ENCODE results near the gene DUSP2. TPM values are rescaled to one million over a fixed set of nuclear protein-coding genes. Genes with fewer than 3 reads are reported as not detected.

Gene DUSP2
- polyA plus RNA-seq, 3 donors: 48.4 to 392 (median 66.1) TPM

DNA sequence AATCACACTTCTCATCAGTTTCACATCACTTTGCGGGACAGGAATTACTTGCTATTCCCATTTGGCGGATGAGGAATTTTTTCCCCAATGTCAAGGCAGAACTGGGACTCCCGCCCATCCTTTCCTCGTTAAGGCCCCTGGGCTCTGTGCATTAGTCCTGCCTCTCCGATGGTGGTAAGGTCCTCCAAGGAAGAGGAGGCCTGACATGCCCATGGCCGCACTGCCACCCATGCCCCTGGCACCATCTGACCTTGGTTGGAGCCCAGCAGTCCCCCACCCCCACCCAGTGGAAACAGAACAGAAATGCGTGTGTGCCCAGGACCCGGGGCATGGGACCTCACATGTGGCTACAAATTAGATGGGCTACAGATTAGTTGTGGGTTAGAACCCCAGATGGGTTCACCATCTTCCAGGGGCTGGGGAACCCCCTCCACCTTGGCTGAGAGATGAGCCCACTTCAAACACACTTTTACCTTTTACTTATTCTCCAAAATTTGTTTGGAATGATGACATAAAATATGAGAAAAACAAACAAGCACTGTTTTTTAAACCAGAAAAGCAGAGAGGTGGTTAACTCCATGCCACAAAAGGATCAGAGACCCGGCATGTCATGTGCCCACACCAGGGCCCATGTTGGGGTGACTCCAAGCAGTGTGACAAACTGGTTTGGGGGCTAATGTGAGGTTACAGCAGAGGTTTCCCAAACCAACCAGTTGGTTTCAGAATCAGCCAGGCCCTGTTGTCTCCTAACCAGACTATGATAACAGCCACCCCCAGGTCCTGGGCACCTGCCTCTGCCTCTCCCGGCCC, 11.0 kb upstream of the DUSP2 start:
- Histone ChIP-seq H3K27me3 (ENCODE audit: control insufficient read depth in 2 of 2, insufficient read depth in 2 of 2, low read length in 2 of 2) (no peaks in the 10 kb centered on the region), H3K36me3 (replicated peaks in 1 of 2; ENCODE audit: control insufficient read depth in 1 of 2, insufficient read depth in 2 of 2, low read length in 2 of 2) (no peaks in the 10 kb centered on the region), H3K79me2 (ENCODE audit: insufficient read depth, low read length) (no peaks in the 10 kb centered on the region), H3K9ac (ENCODE audit: insufficient read depth, low read length, poor library complexity, severe bottlenecking) (no peak overlapping the region), H4K20me1 (ENCODE audit: insufficient read depth, low read length) (no peaks in the 10 kb centered on the region), H2AFZ (ENCODE audit: insufficient read depth, low read depth, low read length, poor library complexity, severe bottlenecking) (no peak overlapping the region), H3K9me3 (replicated peaks in 1 of 2; ENCODE audit: control insufficient read depth in 1 of 2, insufficient read depth in 1 of 2, low read length in 2 of 2) (no peaks in the 10 kb centered on the region), H3K4me3 (replicated peaks in 1 of 3; ENCODE audit: low read depth in 2 of 3, low read length in 3 of 3) (no peak overlapping the region), H3K4me2 (replicated peaks; ENCODE audit: extremely low read depth, low read length, poor library complexity, severe bottlenecking) (no peak overlapping the region), H3K27ac (ENCODE audit: low read depth in 1 of 2, low read length in 2 of 2) (no peak overlapping the region), H3K4me1 (ENCODE audit: control insufficient read depth in 1 of 2, insufficient read depth in 2 of 2, low read length in 2 of 2) (peaks cover 18 to 21% of the 10 kb centered on the region in 2 donors)
- H3K36me3 Mint-ChIP-seq: no peaks in the 10 kb centered on the region
- peak in 1 of 3 donors; percentile 20 for DNase-seq
- TF ChIP-seq CTCF (IDR thresholded peaks at IDR 0.05): no peak
- H3K27ac Mint-ChIP-seq: peak overlapping the region in 5 of 7 donors; percentile 42 to 87 (median 45)
- H3K4me3 Mint-ChIP-seq: no peak overlapping the region
- peaks cover 2 to 8% (median 3%) of the 10 kb centered on the region in 3 donors for H3K27me3 Mint-ChIP-seq (ENCODE audit: low read depth in 3 of 3)
- intact Hi-C loops (cut with micrococcal nuclease): no loop called here
- peaks cover 34% of the 10 kb centered on the region for H3K4me1 Mint-ChIP-seq
- peaks cover 0 to 4% (median 0%) of the 10 kb centered on the region in 7 donors for H3K9me3 Mint-ChIP-seq
- WGBS (ENCODE audit: insufficient coverage): 94% methylated on average over 7 of the region's 10 CpGs

GRCh38 chr2:96154506-96155380, 9.5 kb upstream of the DUSP2 start:
- H3K4me1 Mint-ChIP-seq: peaks cover 37% of the 10 kb centered on the region
- no peak overlapping the region for H3K27ac ChIP-seq (ENCODE audit: low read depth in 1 of 2, low read length in 2 of 2)
- H3K4me2 ChIP-seq (replicated peaks; ENCODE audit: extremely low read depth, low read length, poor library complexity, severe bottlenecking): no peak overlapping the region
- H3K36me3 ChIP-seq (replicated peaks in 1 of 2; ENCODE audit: control insufficient read depth in 1 of 2, insufficient read depth in 2 of 2, low read length in 2 of 2): no peaks in the 10 kb centered on the region
- no peak for DNase-seq
- no peaks in the 10 kb centered on the region for H3K79me2 ChIP-seq (ENCODE audit: insufficient read depth, low read length)
- no peak overlapping the region for H3K9ac ChIP-seq (ENCODE audit: insufficient read depth, low read length, poor library complexity, severe bottlenecking)
- no peaks in the 10 kb centered on the region for H3K9me3 ChIP-seq (replicated peaks in 1 of 2; ENCODE audit: control insufficient read depth in 1 of 2, insufficient read depth in 1 of 2, low read length in 2 of 2)
- peak overlapping the region in 2 of 7 donors; percentile 12 to 77 for H3K27ac Mint-ChIP-seq
- no peak overlapping the region for H3K4me3 Mint-ChIP-seq
- no peak overlapping the region for H2AFZ ChIP-seq (ENCODE audit: insufficient read depth, low read depth, low read length, poor library complexity, severe bottlenecking)
- H3K36me3 Mint-ChIP-seq: no peaks in the 10 kb centered on the region
- WGBS (ENCODE audit: insufficient coverage): 93% methylated on average over 15 of the region's 16 CpGs
- intact Hi-C loops (cut with micrococcal nuclease): no loop called here
- H3K9me3 Mint-ChIP-seq: peaks cover 0 to under 1% (median 0%) of the 10 kb centered on the region in 7 donors
- H4K20me1 ChIP-seq (ENCODE audit: insufficient read depth, low read length): no peaks in the 10 kb centered on the region
- peaks cover 18 to 21% of the 10 kb centered on the region in 2 donors for H3K4me1 ChIP-seq (ENCODE audit: control insufficient read depth in 1 of 2, insufficient read depth in 2 of 2, low read length in 2 of 2)
- H3K27me3 ChIP-seq (ENCODE audit: control insufficient read depth in 2 of 2, insufficient read depth in 2 of 2, low read length in 2 of 2): no peaks in the 10 kb centered on the region
- TF ChIP-seq CTCF (IDR thresholded peaks at IDR 0.05): no peak
- no peak overlapping the region for H3K4me3 ChIP-seq (replicated peaks in 1 of 3; ENCODE audit: low read depth in 2 of 3, low read length in 3 of 3)
- H3K27me3 Mint-ChIP-seq (ENCODE audit: low read depth in 3 of 3): peaks cover 2 to 8% (median 3%) of the 10 kb centered on the region in 3 donors
